ACC112 (cell line): ENCODE data around the gene NXPH3.

Experiments used
- H2AFZ ChIP-seq: fragments of 200-600 bp; sonication (generic); one replicate; pipeline ENCODE4 v1.6.0; 2017; ENCODE audit warnings: antibody characterized with exemption, low read length; ENCODE audit not compliant: unreplicated experiment
- H3K27ac ChIP-seq: fragments of 200-600 bp; sonication (generic); 2 replicates; pipeline ENCODE4 v1.5.1; 2014; ENCODE audit warnings: low read depth, mild to moderate bottlenecking, antibody characterized with exemption, low read length, moderate library complexity
- H3K27me3 ChIP-seq: fragments of 200-600 bp; sonication (generic); 2 replicates; pipeline ENCODE4 v1.6.1; 2014; ENCODE audit warnings: mild to moderate bottlenecking, antibody characterized with exemption, low read length, moderate library complexity, mixed read lengths; ENCODE audit not compliant: insufficient read depth
- H3K36me3 ChIP-seq: fragments of 200-600 bp; sonication (generic); 2 replicates; pipeline ENCODE4 v1.6.1; 2016; ENCODE audit warnings: mild to moderate bottlenecking, antibody characterized with exemption, low read length, moderate library complexity, mixed read lengths; ENCODE audit not compliant: insufficient read depth
- H3K4me1 ChIP-seq: fragments of 200-600 bp; sonication (generic); one replicate; pipeline ENCODE4 v1.6.1; 2016; ENCODE audit warnings: low read length, mixed read lengths; ENCODE audit not compliant: insufficient read depth, unreplicated experiment, control insufficient read depth
- H3K4me3 ChIP-seq: fragments of 200-600 bp; sonication (generic); 2 replicates; pipeline ENCODE4 v1.5.1; 2014; ENCODE audit warnings: mild to moderate bottlenecking, low read depth, low read length
- H3K79me2 ChIP-seq: fragments of 200-600 bp; sonication (generic); one replicate; pipeline ENCODE4 v1.6.0; 2016; ENCODE audit warnings: low read length; ENCODE audit not compliant: control insufficient read depth, unreplicated experiment, insufficient read depth

Gene NXPH3

DNA sequence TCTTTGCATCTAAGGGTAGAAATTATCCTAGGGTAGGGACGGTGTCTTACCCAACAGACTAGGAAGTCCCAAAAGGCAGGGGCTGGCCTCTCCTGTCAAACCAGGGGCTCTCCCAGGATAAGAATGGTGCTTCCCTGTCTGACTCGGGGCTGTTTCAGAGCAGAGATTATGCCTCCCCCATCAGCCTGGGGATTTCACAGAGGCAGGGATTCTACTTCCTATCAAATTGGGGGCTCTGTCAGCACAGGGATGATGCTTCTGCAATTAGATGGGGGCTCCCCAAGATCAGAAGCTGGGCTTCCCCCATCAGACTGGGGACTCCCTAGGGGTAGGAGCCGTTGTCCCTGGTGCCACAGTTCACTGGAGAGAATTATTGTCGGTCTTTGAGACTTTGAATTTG is 2.3 kb downstream of the NXPH3 start:
- no peak overlapping the region for H3K27ac ChIP-seq
- H3K36me3 ChIP-seq, result no peaks in the 10 kb centered on the region
- peaks cover 17% of the 10 kb centered on the region for H3K4me1 ChIP-seq
- no peaks in the 10 kb centered on the region for H3K79me2 ChIP-seq
- no peak overlapping the region for H3K4me3 ChIP-seq
- no peak overlapping the region for H2AFZ ChIP-seq
- H3K27me3 ChIP-seq, result peaks cover 6% of the 10 kb centered on the region; the same call in 1 of the 2 replicates

DNA sequence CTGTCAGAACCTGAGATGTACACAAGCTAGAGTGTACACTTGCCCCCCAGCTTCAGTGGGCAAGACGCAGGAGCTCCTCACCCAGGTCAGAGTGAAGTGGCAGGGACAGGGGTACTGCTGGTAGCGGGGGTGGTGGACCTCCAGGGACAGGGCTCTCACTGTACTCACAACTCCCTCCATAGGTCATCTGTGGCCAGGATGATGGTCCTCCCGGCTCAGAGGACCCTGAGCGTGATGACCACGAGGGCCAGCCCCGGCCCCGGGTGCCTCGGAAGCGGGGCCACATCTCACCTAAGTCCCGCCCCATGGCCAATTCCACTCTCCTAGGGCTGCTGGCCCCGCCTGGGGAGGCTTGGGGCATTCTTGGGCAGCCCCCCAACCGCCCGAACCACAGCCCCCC is 2.7 kb downstream of the NXPH3 start:
- Histone ChIP-seq H2AFZ (no peak overlapping the region), H3K27ac (no peak overlapping the region), H3K4me3 (no peak overlapping the region), H3K36me3 (no peaks in the 10 kb centered on the region), H3K27me3 (peaks cover 4% of the 10 kb centered on the region; the same call in 1 of the 2 replicates), H3K79me2 (no peaks in the 10 kb centered on the region), H3K4me1 (peaks cover 20% of the 10 kb centered on the region)

DNA sequence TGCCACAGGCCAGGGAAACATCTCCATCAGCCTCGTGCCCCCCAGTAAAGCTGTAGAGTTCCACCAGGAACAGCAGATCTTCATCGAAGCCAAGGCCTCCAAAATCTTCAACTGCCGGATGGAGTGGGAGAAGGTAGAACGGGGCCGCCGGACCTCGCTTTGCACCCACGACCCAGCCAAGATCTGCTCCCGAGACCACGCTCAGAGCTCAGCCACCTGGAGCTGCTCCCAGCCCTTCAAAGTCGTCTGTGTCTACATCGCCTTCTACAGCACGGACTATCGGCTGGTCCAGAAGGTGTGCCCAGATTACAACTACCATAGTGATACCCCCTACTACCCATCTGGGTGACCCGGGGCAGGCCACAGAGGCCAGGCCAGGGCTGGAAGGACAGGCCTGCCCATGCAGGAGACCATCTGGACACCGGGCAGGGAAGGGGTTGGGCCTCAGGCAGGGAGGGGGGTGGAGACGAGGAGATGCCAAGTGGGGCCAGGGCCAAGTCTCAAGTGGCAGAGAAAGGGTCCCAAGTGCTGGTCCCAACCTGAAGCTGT is 3.4 kb downstream of the NXPH3 start:
- no peak overlapping the region for H2AFZ ChIP-seq
- H3K79me2 ChIP-seq, result no peaks in the 10 kb centered on the region
- H3K27ac ChIP-seq, result no peak overlapping the region
- no peaks in the 10 kb centered on the region for H3K36me3 ChIP-seq
- no peaks in the 10 kb centered on the region for H3K27me3 ChIP-seq
- no peak overlapping the region for H3K4me3 ChIP-seq
- H3K4me1 ChIP-seq, result peaks cover 20% of the 10 kb centered on the region

DNA sequence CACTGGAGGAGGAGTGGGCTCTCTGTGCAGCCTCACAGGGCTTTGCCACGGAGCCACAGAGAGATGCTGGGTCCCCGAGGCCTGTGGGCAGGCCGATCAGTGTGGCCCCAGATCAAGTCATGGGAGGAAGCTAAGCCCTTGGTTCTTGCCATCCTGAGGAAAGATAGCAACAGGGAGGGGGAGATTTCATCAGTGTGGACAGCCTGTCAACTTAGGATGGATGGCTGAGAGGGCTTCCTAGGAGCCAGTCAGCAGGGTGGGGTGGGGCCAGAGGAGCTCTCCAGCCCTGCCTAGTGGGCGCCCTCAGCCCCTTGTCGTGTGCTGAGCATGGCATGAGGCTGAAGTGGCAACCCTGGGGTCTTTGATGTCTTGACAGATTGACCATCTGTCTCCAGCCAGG is 3.9 kb downstream of the NXPH3 start:
- H3K4me3 ChIP-seq, result no peak overlapping the region
- H3K79me2 ChIP-seq, result no peaks in the 10 kb centered on the region
- no peak overlapping the region for H2AFZ ChIP-seq
- H3K4me1 ChIP-seq, result peaks cover 20% of the 10 kb centered on the region
- no peak overlapping the region for H3K27ac ChIP-seq
- no peaks in the 10 kb centered on the region for H3K27me3 ChIP-seq
- no peaks in the 10 kb centered on the region for H3K36me3 ChIP-seq

DNA sequence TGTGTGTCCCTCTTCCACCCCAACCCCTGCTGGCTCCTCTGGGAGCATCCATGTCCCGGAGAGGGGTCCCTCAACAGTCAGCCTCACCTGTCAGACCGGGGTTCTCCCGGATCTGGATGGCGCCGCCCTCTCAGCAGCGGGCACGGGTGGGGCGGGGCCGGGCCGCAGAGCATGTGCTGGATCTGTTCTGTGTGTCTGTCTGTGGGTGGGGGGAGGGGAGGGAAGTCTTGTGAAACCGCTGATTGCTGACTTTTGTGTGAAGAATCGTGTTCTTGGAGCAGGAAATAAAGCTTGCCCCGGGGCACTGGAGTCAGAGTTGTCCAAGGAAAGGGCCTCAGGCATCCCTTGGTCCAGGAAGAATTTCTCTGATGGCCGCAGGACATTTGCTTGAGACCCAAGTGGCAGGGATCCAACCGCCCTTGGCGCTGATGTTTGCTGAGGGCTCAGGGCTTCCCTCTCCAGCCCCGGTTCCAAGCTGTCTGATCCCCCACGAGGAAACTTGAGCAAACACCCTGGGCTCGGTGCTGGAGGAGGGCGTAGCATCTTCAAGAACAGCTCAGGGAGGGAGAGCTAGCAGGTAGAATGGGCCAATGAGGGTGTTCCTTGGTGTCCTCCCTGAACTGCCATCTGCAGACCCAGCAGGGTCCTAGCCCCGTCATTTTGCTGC is 4.5 kb downstream of the NXPH3 start:
- Histone ChIP-seq H3K4me1 (peaks cover 20% of the 10 kb centered on the region), H3K79me2 (no peaks in the 10 kb centered on the region), H3K27me3 (no peaks in the 10 kb centered on the region), H2AFZ (no peak overlapping the region), H3K36me3 (no peaks in the 10 kb centered on the region), H3K4me3 (no peak overlapping the region), H3K27ac (no peak overlapping the region)

- no peaks in the 10 kb centered on the region for H3K27me3 ChIP-seq
- no peaks in the 10 kb centered on the region for H3K79me2 ChIP-seq
- no peak overlapping the region for H3K27ac ChIP-seq
- H2AFZ ChIP-seq, result no peak overlapping the region
- no peaks in the 10 kb centered on the region for H3K36me3 ChIP-seq
- H3K4me1 ChIP-seq, result peaks cover 20% of the 10 kb centered on the region
- H3K4me3 ChIP-seq, result no peak overlapping the region
Measured at GRCh38 chr17:49580981-49581647, 5.4 kb downstream of the NXPH3 start.

- H3K4me1 ChIP-seq, result peaks cover 20% of the 10 kb centered on the region
- H3K27me3 ChIP-seq, result no peaks in the 10 kb centered on the region
- H2AFZ ChIP-seq, result no peak overlapping the region
- H3K4me3 ChIP-seq, result no peak overlapping the region
- no peaks in the 10 kb centered on the region for H3K79me2 ChIP-seq
- H3K27ac ChIP-seq, result no peak overlapping the region
- no peaks in the 10 kb centered on the region for H3K36me3 ChIP-seq
Measured at GRCh38 chr17:49581648-49581998, 6.0 kb downstream of the NXPH3 start.

- Histone ChIP-seq H3K27me3 (no peaks in the 10 kb centered on the region), H3K36me3 (no peaks in the 10 kb centered on the region), H2AFZ (no peak overlapping the region), H3K4me1 (peaks cover 15% of the 10 kb centered on the region), H3K79me2 (no peaks in the 10 kb centered on the region), H3K27ac (no peak overlapping the region), H3K4me3 (no peak overlapping the region)
Measured at GRCh38 chr17:49582055-49582722, 6.5 kb downstream of the NXPH3 start.

- Histone ChIP-seq H3K4me3 (no peak overlapping the region), H2AFZ (no peak overlapping the region), H3K79me2 (no peaks in the 10 kb centered on the region), H3K27ac (no peak overlapping the region), H3K4me1 (peaks cover 10% of the 10 kb centered on the region), H3K36me3 (no peaks in the 10 kb centered on the region), H3K27me3 (no peaks in the 10 kb centered on the region)
Measured at GRCh38 chr17:49582789-49583188, 7.1 kb downstream of the NXPH3 start.

GRCh38 chr17:49583226-49583625 is 7.6 kb downstream of the NXPH3 start:
- H3K4me1 ChIP-seq, result peaks cover 14% of the 10 kb centered on the region

More at GRCh38 chr17:49583226-49583625, 7.6 kb downstream of the NXPH3 start:
- no peaks in the 10 kb centered on the region for H3K27me3 ChIP-seq
- H3K27ac ChIP-seq, result no peak overlapping the region
- no peak overlapping the region for H2AFZ ChIP-seq
- H3K79me2 ChIP-seq, result no peaks in the 10 kb centered on the region
- H3K36me3 ChIP-seq, result no peaks in the 10 kb centered on the region
- H3K4me3 ChIP-seq, result no peak overlapping the region
